GM19467 (cell line): ENCODE results near the gene PRXL2A.
"Not testable (repeated sequence)": the region's sequence is repeated elsewhere in the genome, so short reads cannot be mapped to it uniquely, and the experiment has no call there.

Experiments used
- ATAC-seq: cut with Tn5 transposase; IDR thresholded peaks from one replicate; pipeline ENCODE4 v1.9.1; 2021; ENCODE audit warnings: mild to moderate bottlenecking, moderate library complexity; ENCODE audit not compliant: unreplicated experiment

The PRXL2A gene

GRCh38 chr10:80408242-80409101, at the start of gene PRXL2A:
Gene PRXL2A, plus strand, starts transcription at chr10:80408551. Its CDS starts 11,917 bp downstream, at chr10:80420468.
- peak; percentile 96 for ATAC-seq

GRCh38 chr10:80358925-80359324, 49.4 kb upstream of the PRXL2A start:
- not testable (repeated sequence) for ATAC-seq

GRCh38 chr10:80359644-80360043, 48.7 kb upstream of the PRXL2A start:
- ATAC-seq, result no peak

GRCh38 chr10:80365510-80365909, 42.8 kb upstream of the PRXL2A start:
- no peak for ATAC-seq

GRCh38 chr10:80371467-80371866, 36.9 kb upstream of the PRXL2A start:
- ATAC-seq, result no peak

- no peak for ATAC-seq
Measured at GRCh38 chr10:80372675-80373074, 35.7 kb upstream of the PRXL2A start.

- no peak for ATAC-seq
Measured at GRCh38 chr10:80373502-80373901, 34.8 kb upstream of the PRXL2A start.

- ATAC-seq, result no peak
Measured at GRCh38 chr10:80379701-80380100, 28.6 kb upstream of the PRXL2A start.

- no peak for ATAC-seq
Measured at GRCh38 chr10:80380185-80380584, 28.2 kb upstream of the PRXL2A start.

- ATAC-seq, result no peak
Measured at GRCh38 chr10:80382989-80383388, 25.4 kb upstream of the PRXL2A start.

GRCh38 chr10:80390740-80391139, 17.6 kb upstream of the PRXL2A start:
- no peak for ATAC-seq

GRCh38 chr10:80392250-80392649, 16.1 kb upstream of the PRXL2A start:
- no peak for ATAC-seq

GRCh38 chr10:80394358-80394916, 13.9 kb upstream of the PRXL2A start:
- no peak for ATAC-seq

GRCh38 chr10:80397014-80397413, 11.3 kb upstream of the PRXL2A start:
- no peak for ATAC-seq

- ATAC-seq, result no peak
Measured at GRCh38 chr10:80400136-80400804, 8.1 kb upstream of the PRXL2A start.

GRCh38 chr10:80405035-80405434, 3.3 kb upstream of the PRXL2A start:
- ATAC-seq, result no peak

GRCh38 chr10:80405626-80406025, 2.7 kb upstream of the PRXL2A start:
- no peak for ATAC-seq

GRCh38 chr10:80406204-80406603, 2.1 kb upstream of the PRXL2A start:
- no peak for ATAC-seq

GRCh38 chr10:80407812-80408241, 524 bp upstream of the PRXL2A start:
- peak; percentile 19 for ATAC-seq

GRCh38 chr10:80409121-80409520, 770 bp downstream of the PRXL2A start:
- no peak for ATAC-seq

GRCh38 chr10:80410122-80410521, 1.8 kb downstream of the PRXL2A start:
- ATAC-seq, result no peak
